ENCODE results near the gene ALPG. TPM values are rescaled to one million over a fixed set of nuclear protein-coding genes. Genes with fewer than 3 reads are reported as not detected.
A peak's percentile ranks its signal among the peaks of the same experiment; 100 is the strongest.
"Not testable (repeated sequence)": the region's sequence is repeated elsewhere in the genome, so short reads cannot be mapped to it uniquely, and the experiment has no call there.

Gene ALPG
- 0.28 TPM for polyA plus RNA-seq (2013)

DNA sequence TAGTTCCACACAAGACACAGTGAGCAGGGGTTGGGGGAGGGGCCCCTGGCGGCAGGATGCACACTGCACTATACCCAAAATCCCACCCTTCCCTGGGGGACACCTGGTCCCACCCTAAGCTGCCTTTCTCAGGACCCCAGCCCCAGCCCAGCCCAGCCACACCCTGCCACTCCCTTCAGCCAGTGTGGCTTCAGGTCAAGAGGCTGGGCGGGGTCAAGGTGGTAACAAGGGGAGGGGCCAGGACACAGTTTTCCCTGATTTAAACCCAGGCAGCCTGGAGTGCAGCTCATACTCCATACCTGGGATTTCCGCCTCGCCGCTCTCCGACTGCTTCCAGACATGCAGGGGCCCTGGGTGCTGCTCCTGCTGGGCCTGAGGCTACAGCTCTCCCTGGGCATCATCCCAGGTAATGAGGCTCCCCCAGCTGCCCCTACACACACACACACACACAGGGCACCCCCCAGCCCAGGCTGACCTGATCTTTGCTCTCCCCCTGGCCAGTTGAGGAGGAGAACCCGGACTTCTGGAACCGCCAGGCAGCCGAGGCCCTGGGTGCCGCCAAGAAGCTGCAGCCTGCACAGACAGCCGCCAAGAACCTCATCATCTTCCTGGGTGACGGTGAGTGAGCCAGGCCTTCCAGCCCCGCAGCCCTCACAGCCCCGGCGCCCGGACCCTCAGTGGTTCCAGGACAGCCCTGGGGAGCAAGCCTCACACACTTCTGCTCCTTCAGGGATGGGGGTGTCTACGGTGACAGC is at the start of gene ALPG:
ALPG (plus strand) TSS at position 289 of the 755 bp plus-strand sequence; CDS start at position 340, 51 bp downstream.
- Histone ChIP-seq H3K9me3 (ENCODE audit: control extremely low read depth in 1 of 5, control insufficient read depth in 4 of 5, insufficient read depth in 2 of 5, low read depth in 1 of 5, low read length in 4 of 5) (no peaks in the 10 kb centered on the region), H3K4me3 (ENCODE audit: control insufficient read depth in 1 of 7, extremely low read depth in 1 of 7, insufficient read depth in 4 of 7, low read depth in 2 of 7, low read length in 6 of 7) (no peak within 1 kb of the TSS), H3K27ac (ENCODE audit: insufficient read depth in 1 of 2, low read depth in 1 of 2, low read length in 2 of 2, poor library complexity in 1 of 2, severe bottlenecking in 2 of 2) (no peak within 1 kb of the TSS), H3K27me3 (replicated peaks in 2 of 5; ENCODE audit: control insufficient read depth in 4 of 5, insufficient read depth in 5 of 5, low read length in 4 of 5) (no peaks in the 10 kb centered on the region), H3K36me3 (ENCODE audit: control insufficient read depth in 4 of 4, insufficient read depth in 4 of 4, low read length in 3 of 4) (no peaks in the 10 kb centered on the region), H3K4me1 (ENCODE audit: control extremely low read depth in 1 of 4, control insufficient read depth in 4 of 4, insufficient read depth in 4 of 4, low read length in 3 of 4) (no peaks in the 10 kb centered on the region)
- ChIA-PET CTCF (interaction anchor here (1.2 to 1.3 kb wide), 2 partner anchors 20 to 38 kb away, joined by 3 read pairs; no protein-coding TSS in a partner anchor), POLR2A (no interaction called here)
- WGBS (ENCODE audit: insufficient coverage) = 98% methylated on average over 13 of the region's 17 CpGs
- DNase-seq = no peak

DNA sequence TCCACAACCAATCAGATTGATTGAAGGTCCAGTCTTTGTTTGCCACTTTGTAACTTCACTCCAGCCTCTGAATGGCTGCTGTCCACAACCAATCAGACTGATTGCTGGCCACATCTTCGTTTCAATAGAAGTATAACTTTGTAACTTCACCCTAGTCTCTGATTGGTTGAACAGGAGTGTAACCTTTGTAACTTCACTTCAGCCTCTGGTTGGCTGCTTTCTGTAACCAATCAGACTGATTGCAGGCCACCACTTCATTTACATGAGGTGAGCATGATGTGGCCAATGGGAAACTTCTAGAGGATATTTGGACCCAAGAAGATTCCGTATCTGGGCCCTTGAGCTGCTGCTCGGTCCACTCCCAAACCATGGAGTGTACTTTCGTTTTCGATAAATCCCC is 45.0 kb upstream of the ALPG start:
- POLR2A ChIA-PET = no interaction called here
- Histone ChIP-seq H3K4me1 (ENCODE audit: control extremely low read depth in 1 of 4, control insufficient read depth in 4 of 4, insufficient read depth in 4 of 4, low read length in 3 of 4) (peaks cover 0 to 43% (median 37%) of the 10 kb centered on the region in 4 experiments), H3K9me3 (ENCODE audit: control extremely low read depth in 1 of 5, control insufficient read depth in 4 of 5, insufficient read depth in 2 of 5, low read depth in 1 of 5, low read length in 4 of 5) (peaks cover 0 to 8% (median 0%) of the 10 kb centered on the region in 5 experiments), H3K36me3 (ENCODE audit: control insufficient read depth in 4 of 4, insufficient read depth in 4 of 4, low read length in 3 of 4) (no peaks in the 10 kb centered on the region), H3K27me3 (replicated peaks in 2 of 5; ENCODE audit: control insufficient read depth in 4 of 5, insufficient read depth in 5 of 5, low read length in 4 of 5) (no peaks in the 10 kb centered on the region), H3K27ac (ENCODE audit: insufficient read depth in 1 of 2, low read depth in 1 of 2, low read length in 2 of 2, poor library complexity in 1 of 2, severe bottlenecking in 2 of 2) (no peak overlapping the region), H3K4me3 (ENCODE audit: control insufficient read depth in 1 of 7, extremely low read depth in 1 of 7, insufficient read depth in 4 of 7, low read depth in 2 of 7, low read length in 6 of 7) (no peak overlapping the region)
- WGBS (ENCODE audit: insufficient coverage) = 98% methylated on average over 5 of the region's 5 CpGs
- CTCF ChIA-PET = no interaction called here
- DNase-seq = no peak

DNA sequence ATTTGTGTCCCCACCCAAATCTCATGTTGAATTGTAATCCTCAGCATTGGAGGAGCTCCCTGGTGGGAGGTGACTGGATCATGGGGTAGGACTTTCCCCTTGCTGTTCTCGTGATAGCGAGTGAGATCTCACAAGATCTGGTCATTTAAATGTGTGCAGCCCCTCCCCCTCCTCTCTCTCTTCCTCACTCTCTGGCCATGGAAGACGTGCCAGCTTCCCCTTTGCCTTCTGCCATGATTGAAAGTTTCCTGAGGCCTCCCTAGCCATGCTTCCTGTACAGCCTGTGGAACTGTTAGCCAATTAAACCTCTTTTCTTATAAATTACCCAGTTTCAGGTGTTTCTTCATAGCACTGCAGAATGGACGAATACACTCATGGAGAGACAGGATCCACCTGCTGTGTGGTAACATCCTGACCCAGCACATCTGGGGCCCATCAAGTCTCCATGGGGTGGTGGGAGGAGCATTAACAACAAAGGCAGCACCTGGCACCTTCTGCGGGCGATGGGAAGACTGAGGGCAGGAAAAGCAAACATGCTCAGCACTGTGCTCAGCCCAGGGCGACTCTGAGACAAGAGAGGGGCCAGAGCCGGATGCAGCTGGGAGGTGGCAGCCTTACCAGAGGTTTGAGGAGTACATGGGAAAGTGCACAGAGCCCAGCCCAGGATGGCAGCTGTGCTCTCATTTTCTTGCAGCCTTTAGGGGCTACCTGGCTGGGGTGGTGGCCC is 44.3 kb upstream of the ALPG start:
- no peak overlapping the region for H3K4me3 ChIP-seq (ENCODE audit: control insufficient read depth in 1 of 7, extremely low read depth in 1 of 7, insufficient read depth in 4 of 7, low read depth in 2 of 7, low read length in 6 of 7)
- no peaks in the 10 kb centered on the region for H3K27me3 ChIP-seq (replicated peaks in 2 of 5; ENCODE audit: control insufficient read depth in 4 of 5, insufficient read depth in 5 of 5, low read length in 4 of 5)
- H3K9me3 ChIP-seq (ENCODE audit: control extremely low read depth in 1 of 5, control insufficient read depth in 4 of 5, insufficient read depth in 2 of 5, low read depth in 1 of 5, low read length in 4 of 5) = peaks cover 0 to 8% (median 0%) of the 10 kb centered on the region in 5 experiments
- peak in 2 of 3 donors; percentile 46 to 58 for DNase-seq
- no peak overlapping the region for H3K27ac ChIP-seq (ENCODE audit: insufficient read depth in 1 of 2, low read depth in 1 of 2, low read length in 2 of 2, poor library complexity in 1 of 2, severe bottlenecking in 2 of 2)
- ChIA-PET POLR2A (no interaction called here), CTCF (interaction anchor here (0.8 to 3.5 kb wide), 4 partner anchors 11 to 73 kb away, joined by 3 to 14 read pairs (median 7); no protein-coding TSS in a partner anchor)
- peaks cover 0 to 45% (median 37%) of the 10 kb centered on the region in 4 experiments for H3K4me1 ChIP-seq (ENCODE audit: control extremely low read depth in 1 of 4, control insufficient read depth in 4 of 4, insufficient read depth in 4 of 4, low read length in 3 of 4)
- H3K36me3 ChIP-seq (ENCODE audit: control insufficient read depth in 4 of 4, insufficient read depth in 4 of 4, low read length in 3 of 4) = no peaks in the 10 kb centered on the region
- WGBS (ENCODE audit: insufficient coverage) = 68% methylated on average over 5 of the region's 8 CpGs

DNA sequence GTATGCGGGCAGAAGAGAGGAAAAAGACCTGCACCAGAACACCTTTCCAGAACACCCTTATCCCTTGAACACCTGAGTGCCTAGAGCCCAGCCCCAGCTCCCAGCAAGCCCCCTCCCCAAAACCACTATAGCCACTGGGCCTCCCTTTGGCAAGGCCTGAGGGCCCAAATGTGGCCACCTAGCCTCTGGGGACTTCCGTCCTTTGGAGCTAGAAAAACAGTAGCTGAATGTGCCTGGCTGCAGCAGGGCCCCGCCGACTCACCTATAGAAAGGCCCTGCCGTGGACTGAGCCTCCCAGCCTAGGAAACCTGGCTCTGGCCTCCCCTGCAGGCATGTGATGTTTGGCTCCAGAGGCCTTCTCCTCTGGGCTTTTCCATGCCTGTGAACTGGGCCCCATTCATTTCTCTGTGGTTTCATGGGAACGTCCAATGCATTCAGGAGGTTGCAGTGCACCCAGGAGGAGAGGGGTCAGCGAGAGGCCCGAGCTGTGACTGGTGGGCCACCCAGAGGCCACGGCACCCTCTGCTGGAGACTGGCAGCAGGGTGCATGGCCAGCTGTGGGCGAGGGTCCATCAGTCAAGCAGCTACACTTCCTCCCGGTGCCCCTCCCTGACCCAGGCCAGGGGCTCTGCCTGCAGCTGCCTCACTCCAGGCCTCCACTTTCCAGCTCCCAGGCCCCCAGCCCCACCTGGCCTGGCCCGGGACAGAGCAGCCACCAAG is 43.4 kb upstream of the ALPG start:
- CTCF ChIA-PET = interaction anchor here (0.8 to 6.0 kb wide), 8 partner anchors 8 to 76 kb away, joined by 3 to 47 read pairs (median 8); no protein-coding TSS in a partner anchor
- Histone ChIP-seq H3K4me3 (ENCODE audit: control insufficient read depth in 1 of 7, extremely low read depth in 1 of 7, insufficient read depth in 4 of 7, low read depth in 2 of 7, low read length in 6 of 7) (peak overlapping the region in 5 of 7 experiments; percentile 37 to 70 (median 53)), H3K4me1 (ENCODE audit: control extremely low read depth in 1 of 4, control insufficient read depth in 4 of 4, insufficient read depth in 4 of 4, low read length in 3 of 4) (peaks cover 0 to 53% (median 40%) of the 10 kb centered on the region in 4 experiments)
- H3K27ac ChIP-seq (ENCODE audit: insufficient read depth in 1 of 2, low read depth in 1 of 2, low read length in 2 of 2, poor library complexity in 1 of 2, severe bottlenecking in 2 of 2); DNase-seq; H3K27me3 ChIP-seq (replicated peaks in 2 of 5; ENCODE audit: control insufficient read depth in 4 of 5, insufficient read depth in 5 of 5, low read length in 4 of 5); H3K36me3 ChIP-seq (ENCODE audit: control insufficient read depth in 4 of 4, insufficient read depth in 4 of 4, low read length in 3 of 4); H3K9me3 ChIP-seq (ENCODE audit: control extremely low read depth in 1 of 5, control insufficient read depth in 4 of 5, insufficient read depth in 2 of 5, low read depth in 1 of 5, low read length in 4 of 5); POLR2A ChIA-PET: not testable (repeated sequence)
- WGBS (ENCODE audit: insufficient coverage) = 49% methylated on average over 9 of the region's 12 CpGs

DNA sequence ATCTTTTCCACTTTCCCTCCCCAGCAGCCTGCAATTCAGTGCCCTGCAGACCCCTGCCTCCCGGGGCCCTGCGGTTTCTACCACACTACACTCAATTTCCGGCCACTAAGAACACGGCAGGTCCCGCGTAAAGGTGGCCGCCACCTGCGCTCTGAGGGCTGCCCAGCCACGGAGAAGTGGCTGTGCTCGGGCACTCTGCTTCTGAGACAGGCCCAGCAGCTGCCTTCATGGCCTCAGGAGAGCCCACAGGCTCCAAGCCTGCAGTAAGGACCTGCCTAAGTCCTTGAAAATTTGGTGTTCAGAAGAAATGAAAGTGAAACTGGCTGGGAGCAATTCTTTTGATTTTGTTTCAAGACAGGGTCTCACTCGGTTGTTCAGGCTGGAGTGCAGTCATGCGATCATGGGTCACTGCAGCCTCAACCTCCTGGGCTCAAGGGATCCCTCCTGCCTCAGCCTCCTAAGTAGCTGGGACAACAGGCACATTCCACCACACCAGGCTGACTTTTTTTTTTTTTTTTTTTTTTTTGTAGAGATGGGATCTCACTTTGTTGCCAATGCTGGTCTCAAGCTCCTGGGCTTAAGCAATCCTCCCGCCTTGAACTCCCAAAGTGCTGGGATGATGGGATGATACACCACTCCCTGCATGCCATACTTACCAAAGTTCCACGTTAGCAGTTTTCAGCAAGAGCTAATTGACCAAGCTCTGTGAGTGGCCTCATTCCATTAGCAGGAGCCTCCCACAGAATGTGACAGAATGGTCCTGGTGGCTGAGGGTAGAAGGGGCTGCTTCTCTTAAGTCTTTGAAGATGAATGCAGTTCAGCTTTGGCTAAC is 42.6 kb upstream of the ALPG start:
- WGBS (ENCODE audit: insufficient coverage) = 4% methylated on average over 7 of the region's 14 CpGs
- no peaks in the 10 kb centered on the region for H3K27me3 ChIP-seq (replicated peaks in 2 of 5; ENCODE audit: control insufficient read depth in 4 of 5, insufficient read depth in 5 of 5, low read length in 4 of 5)
- peaks cover 0 to 56% (median 41%) of the 10 kb centered on the region in 4 experiments for H3K4me1 ChIP-seq (ENCODE audit: control extremely low read depth in 1 of 4, control insufficient read depth in 4 of 4, insufficient read depth in 4 of 4, low read length in 3 of 4)
- H3K36me3 ChIP-seq (ENCODE audit: control insufficient read depth in 4 of 4, insufficient read depth in 4 of 4, low read length in 3 of 4) = no peaks in the 10 kb centered on the region
- POLR2A ChIA-PET = no interaction called here
- peak overlapping the region in 5 of 7 experiments; percentile 37 to 70 (median 53) for H3K4me3 ChIP-seq (ENCODE audit: control insufficient read depth in 1 of 7, extremely low read depth in 1 of 7, insufficient read depth in 4 of 7, low read depth in 2 of 7, low read length in 6 of 7)
- H3K9me3 ChIP-seq (ENCODE audit: control extremely low read depth in 1 of 5, control insufficient read depth in 4 of 5, insufficient read depth in 2 of 5, low read depth in 1 of 5, low read length in 4 of 5) = peaks cover 0 to 8% (median 0%) of the 10 kb centered on the region in 5 experiments
- CTCF ChIA-PET = interaction anchor here (1.0 to 6.0 kb wide), 11 partner anchors 9 to 77 kb away, joined by 3 to 47 read pairs (median 4); no protein-coding TSS in a partner anchor
- peak; percentile 66 to 88 (median 85) for DNase-seq
- no peak overlapping the region for H3K27ac ChIP-seq (ENCODE audit: insufficient read depth in 1 of 2, low read depth in 1 of 2, low read length in 2 of 2, poor library complexity in 1 of 2, severe bottlenecking in 2 of 2)

DNA sequence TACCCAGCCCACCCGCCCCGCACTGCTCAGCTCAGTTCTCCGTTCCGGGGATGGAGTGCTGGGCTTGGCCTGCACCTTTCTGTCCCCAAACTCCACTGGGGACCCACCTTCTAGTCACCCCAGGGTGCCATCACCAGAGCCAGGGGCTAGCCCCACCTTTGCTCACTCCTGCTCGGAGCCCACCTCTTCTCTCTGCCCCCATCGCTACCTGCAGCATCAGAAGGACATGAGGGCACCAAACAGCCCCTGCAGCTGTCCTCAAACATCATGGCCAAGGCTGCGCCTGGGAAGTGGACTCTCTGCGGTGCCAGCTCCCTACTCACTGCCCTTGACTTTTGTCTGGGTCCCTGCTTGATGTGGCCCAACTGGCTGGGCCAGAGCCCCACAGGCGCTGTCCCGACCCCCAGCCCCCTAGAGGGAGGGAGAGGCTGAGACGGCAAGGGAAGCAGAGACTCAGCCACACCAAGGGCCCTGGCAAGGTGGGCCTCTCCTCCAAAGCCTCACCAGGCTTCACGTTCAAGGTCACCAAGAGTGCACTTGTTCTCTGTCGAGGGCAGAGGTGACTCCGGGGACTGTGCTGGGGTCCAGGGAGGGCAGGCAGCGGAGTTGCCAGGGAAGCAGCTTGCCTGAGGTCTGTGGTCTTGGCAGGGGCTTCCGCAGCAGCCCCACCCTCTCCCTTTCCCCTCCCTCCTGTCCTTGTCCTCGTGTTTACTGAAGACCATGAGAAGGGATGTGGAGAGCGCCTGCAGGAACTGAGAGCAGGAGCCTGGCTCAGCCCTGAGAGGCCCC is 41.6 kb upstream of the ALPG start:
- DNase-seq = peak; percentile 47 to 93 (median 91)
- H3K4me1 ChIP-seq (ENCODE audit: control extremely low read depth in 1 of 4, control insufficient read depth in 4 of 4, insufficient read depth in 4 of 4, low read length in 3 of 4) = peaks cover 0 to 59% (median 41%) of the 10 kb centered on the region in 4 experiments
- ChIA-PET POLR2A (interaction anchor here (1.0 kb wide), 1 partner anchor 14 kb away, joined by 3 read pairs; no protein-coding TSS in a partner anchor), CTCF (interaction anchor here (0.6 to 6.0 kb wide), 14 partner anchors 9 to 409 kb away, joined by 3 to 47 read pairs (median 4); no protein-coding TSS in a partner anchor)
- H3K9me3 ChIP-seq (ENCODE audit: control extremely low read depth in 1 of 5, control insufficient read depth in 4 of 5, insufficient read depth in 2 of 5, low read depth in 1 of 5, low read length in 4 of 5); H3K36me3 ChIP-seq (ENCODE audit: control insufficient read depth in 4 of 4, insufficient read depth in 4 of 4, low read length in 3 of 4); H3K4me3 ChIP-seq (ENCODE audit: control insufficient read depth in 1 of 7, extremely low read depth in 1 of 7, insufficient read depth in 4 of 7, low read depth in 2 of 7, low read length in 6 of 7); H3K27me3 ChIP-seq (replicated peaks in 2 of 5; ENCODE audit: control insufficient read depth in 4 of 5, insufficient read depth in 5 of 5, low read length in 4 of 5); H3K27ac ChIP-seq (ENCODE audit: insufficient read depth in 1 of 2, low read depth in 1 of 2, low read length in 2 of 2, poor library complexity in 1 of 2, severe bottlenecking in 2 of 2): not testable (repeated sequence)
- WGBS (ENCODE audit: insufficient coverage) = 71% methylated on average over 4 of the region's 18 CpGs

All from common myeloid progenitor, CD34-positive (primary cell).